HEK293T (cell line): ENCODE results near the gene ERBB4.

ENCODE experiments used
- BHLHE40 ChIP-seq: fragments of 450-650 bp; IDR thresholded peaks from 2 replicates; pipeline ENCODE4 v1.6.1; 2016; ENCODE audit warnings: mild to moderate bottlenecking, moderate library complexity, borderline replicate concordance
- FOXA1 ChIP-seq: fragments of 450-650 bp; IDR thresholded peaks from 2 replicates; pipeline ENCODE4 v1.6.1; 2016; ENCODE audit warnings: mild to moderate bottlenecking
- FOXM1 ChIP-seq: fragments of 450-650 bp; IDR thresholded peaks from 2 replicates; pipeline ENCODE4 v1.6.1; 2017; ENCODE audit warnings: mild to moderate bottlenecking, borderline replicate concordance
- L3MBTL2 ChIP-seq: fragments of 450-650 bp; conservative IDR thresholded peaks from 2 replicates; pipeline ENCODE4 v1.6.1; 2016; ENCODE audit warnings: mild to moderate bottlenecking
- NFRKB ChIP-seq: fragments of 450-650 bp; IDR thresholded peaks from 2 replicates; pipeline ENCODE4 v1.6.1; 2016; ENCODE audit warnings: mild to moderate bottlenecking, moderate library complexity

GRCh38 chr2:212385241-212385640 is 153.4 kb downstream of the ERBB4 start:
- TF ChIP-seq BHLHE40 (no peak), FOXM1 (no peak), FOXA1 (no peak), L3MBTL2 (no peak), NFRKB (no peak)
